GM21528 (cell line): ENCODE results near the gene SRRM4.
A peak's percentile ranks its signal among the peaks of the same experiment; 100 is the strongest.

Experiments
- ATAC-seq: cut with Tn5 transposase; IDR thresholded peaks from one replicate; pipeline ENCODE4 v1.9.1; 2021; ENCODE audit warnings: mild to moderate bottlenecking, moderate library complexity; ENCODE audit not compliant: unreplicated experiment, low FRiP score

The SRRM4 gene

DNA sequence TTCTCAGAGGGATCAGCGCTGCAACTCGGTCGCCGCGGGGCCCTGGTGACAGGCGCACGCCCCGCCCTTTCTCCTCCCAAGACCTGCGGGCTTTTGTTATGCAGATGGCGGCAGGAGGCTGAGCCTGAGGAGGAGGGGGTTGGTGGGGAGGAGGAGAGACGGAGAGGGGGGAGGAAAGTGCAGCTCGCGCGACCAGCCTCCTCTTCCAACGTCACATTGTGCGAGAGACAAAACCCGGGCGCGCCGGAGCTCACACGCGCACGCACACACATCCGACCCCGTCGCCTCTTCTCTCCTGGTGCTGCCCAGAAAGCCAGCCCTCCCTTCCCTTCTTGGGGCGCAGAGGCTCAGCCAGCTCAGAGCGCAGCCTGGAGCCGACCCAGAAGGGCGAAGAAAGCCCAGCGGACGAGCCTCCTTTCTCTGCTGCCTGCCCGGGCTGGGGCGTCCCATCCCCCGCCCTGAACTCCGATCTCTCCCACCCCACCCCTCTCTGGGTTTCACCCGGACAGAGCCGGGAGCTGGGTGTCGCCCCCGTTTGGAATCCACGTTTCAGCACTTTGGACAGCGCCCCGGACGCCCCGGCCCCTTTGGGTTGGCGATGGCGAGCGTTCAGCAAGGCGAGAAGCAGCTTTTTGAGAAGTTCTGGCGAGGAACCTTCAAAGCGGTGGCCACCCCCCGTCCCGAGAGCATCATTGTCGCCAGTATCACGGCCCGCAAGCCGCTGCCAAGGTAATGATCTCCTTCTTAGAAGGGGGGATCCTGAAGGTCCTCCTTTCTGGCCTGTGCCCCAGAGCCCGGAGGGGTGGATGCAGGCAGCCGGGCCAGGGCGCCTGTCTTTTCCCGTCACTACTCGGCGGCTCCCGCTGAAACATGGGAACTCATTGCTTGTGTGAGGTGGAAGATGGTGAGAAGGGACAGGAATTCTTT is at the start of gene SRRM4:
TSS of gene SRRM4 (plus strand) at position 257 of the 927 bp plus-strand sequence. CDS start at position 599, 342 bp downstream.
- ATAC-seq: no peak

DNA sequence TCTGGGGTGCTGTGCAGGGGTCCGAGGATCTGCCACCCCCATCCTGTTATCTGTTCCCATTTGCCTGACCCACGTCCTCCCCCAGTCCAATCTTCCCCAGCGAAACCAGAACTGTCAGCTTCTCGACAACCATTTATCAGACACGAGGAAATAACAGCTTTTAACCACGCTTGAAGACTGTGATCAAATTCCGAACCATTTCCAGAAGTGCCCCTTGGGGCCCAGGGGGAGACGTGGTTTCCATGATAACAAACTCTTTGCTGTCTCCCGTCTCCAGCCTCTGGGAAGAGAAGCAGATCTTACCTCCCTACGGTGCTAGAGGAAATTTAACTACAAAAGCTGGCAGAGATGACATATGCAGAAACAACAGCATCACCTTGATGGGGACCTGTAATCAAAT is 35.1 kb upstream of the SRRM4 start:
- no peak for ATAC-seq

DNA sequence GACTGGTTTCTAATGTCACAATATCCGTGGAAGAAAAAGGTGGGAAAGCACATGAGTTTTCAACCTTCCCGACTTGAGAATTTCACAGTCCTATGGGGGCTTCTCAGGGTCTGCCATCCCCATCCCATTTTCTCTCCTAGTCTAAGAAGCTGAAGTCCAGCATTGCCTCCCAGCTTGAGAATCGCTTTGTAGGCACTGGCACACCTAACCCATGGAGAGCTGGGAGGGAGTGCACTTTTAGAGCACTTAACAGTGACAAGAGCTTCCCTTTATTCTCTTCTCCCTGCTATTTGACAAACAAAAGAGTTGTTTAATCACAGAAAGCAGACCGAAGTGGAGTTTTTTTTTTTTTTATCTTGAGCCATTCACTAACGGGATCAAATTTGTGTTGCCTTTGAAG is 22.8 kb upstream of the SRRM4 start:
- ATAC-seq: no peak

DNA sequence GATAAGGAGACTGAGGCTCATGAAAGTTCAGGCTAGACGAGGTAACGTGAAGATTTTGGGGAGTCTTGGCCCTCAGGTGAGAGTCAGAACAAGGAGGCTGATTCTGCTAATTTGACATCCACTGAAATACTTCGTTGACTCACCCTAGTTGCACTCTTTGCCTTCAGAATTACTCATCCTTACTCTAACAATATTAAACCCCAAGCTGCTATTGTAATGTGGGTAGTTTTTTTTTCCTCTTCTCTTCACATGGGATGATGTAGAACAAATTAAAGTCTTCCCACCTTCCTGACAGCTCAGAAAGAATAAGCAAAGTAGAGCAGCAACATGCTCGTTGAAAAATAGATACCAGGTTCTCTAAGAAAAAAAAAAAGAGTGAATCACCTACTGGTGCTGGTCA is 22.0 kb upstream of the SRRM4 start:
- no peak for ATAC-seq

- ATAC-seq: no peak
Measured at GRCh38 chr12:118959985-118960560, 21.3 kb upstream of the SRRM4 start.

DNA sequence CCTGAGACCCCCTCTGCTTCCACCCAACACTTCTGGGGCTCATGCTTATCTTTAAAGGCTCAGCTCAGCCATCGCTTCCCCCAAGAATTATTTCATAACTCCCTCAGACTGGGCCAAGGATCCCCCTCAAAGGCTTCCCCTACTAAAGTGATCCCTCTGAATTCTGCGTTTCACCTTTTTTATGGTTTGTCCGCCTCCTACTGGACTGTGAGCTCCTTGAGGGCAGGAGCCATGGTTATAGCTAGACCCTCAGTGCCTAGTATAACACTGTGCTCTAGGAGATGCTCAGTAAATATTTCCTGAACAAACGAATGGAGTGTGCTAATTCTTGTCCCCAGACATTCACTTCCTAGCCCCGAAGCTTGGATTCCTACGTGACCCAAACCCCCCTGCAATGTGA is 20.5 kb upstream of the SRRM4 start:
- ATAC-seq: no peak

- ATAC-seq: no peak
Measured at GRCh38 chr12:118964988-118965387, 16.4 kb upstream of the SRRM4 start.

- ATAC-seq: no peak
Measured at GRCh38 chr12:118970856-118971255, 10.5 kb upstream of the SRRM4 start.

- no peak for ATAC-seq
Measured at GRCh38 chr12:118972982-118973381, 8.4 kb upstream of the SRRM4 start.

DNA sequence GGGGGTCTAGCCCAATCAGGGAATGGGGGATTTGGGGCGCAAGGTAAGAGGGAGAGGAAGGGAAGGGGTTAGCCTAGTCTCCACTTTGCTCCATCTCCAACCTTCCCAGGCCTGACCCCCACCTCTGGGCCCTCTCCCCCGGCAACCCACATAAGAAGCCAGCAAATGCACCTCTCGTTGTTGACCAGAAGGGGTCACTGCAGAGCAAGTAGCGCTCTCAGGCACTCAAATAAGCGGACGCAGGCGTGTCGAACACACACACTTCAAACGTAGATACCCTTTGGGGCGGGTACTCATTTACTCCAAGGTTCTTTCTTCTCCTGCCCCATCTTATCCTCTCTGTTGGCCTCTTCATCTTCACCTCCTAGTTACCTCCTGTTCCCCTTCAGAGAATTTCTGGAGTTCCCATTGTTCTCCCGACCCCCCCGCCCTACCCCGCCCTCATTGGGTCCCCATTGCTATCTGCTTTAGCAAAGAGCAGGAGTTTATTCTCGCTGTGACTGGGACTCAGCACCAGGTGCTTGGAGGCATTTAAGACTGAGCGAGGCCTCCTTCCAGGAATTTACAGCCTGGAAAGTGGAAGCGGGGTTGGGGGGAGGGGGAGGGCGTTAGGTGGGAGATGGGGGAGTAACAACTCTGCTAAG is 1.5 kb upstream of the SRRM4 start:
- peak; percentile 72 for ATAC-seq

- ATAC-seq: no peak
Measured at GRCh38 chr12:118980407-118981014, 830 bp upstream of the SRRM4 start.

GRCh38 chr12:118982302-118982701 is 961 bp downstream of the SRRM4 start:
- ATAC-seq: no peak

- no peak for ATAC-seq
Measured at GRCh38 chr12:118982984-118983761, 1.8 kb downstream of the SRRM4 start.

- ATAC-seq: no peak
Measured at GRCh38 chr12:118984161-118984943, 3.0 kb downstream of the SRRM4 start.

DNA sequence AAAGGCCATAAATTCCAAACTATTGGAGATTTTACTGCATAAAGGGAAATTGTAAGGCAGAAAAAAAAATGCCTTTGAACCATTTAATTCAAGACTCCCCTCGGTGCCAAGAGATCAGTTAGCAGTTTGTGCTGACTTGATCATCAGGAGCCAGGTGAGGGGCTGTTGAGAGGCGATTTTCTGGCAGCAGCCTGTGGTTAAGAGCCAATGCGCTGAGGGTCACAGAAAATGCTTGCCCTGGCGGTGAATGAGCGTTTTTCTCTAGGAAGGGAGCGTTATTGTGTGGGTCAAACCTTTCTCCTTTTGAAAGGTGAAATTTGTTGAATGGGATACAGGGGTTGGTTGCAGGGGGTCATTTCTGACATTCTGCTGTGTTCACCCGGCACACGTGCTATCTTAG is 4.7 kb downstream of the SRRM4 start:
- no peak for ATAC-seq

GRCh38 chr12:118999107-118999506 is 17.8 kb downstream of the SRRM4 start:
- no peak for ATAC-seq

GRCh38 chr12:119005085-119005484 is 23.7 kb downstream of the SRRM4 start:
- no peak for ATAC-seq

- no peak for ATAC-seq
Measured at GRCh38 chr12:119005913-119006312, 24.6 kb downstream of the SRRM4 start.

GRCh38 chr12:119006746-119007145 is 25.4 kb downstream of the SRRM4 start:
- no peak for ATAC-seq
